GM23338 (cell line): ENCODE data around the gene SFPQ. TPM values are rescaled to one million over a fixed set of nuclear protein-coding genes. Genes with fewer than 3 reads are reported as not detected.
A peak's percentile ranks its signal among the peaks of the same experiment; 100 is the strongest.

Experiments used
- ATAC-seq: fragments of 200-7000 bp; cut with Tn5 transposase; 3 replicates; pipeline ENCODE4 v1.9.1; 2020
- DNase-seq: peaks from one replicate; pipeline ENCODE4 v3.0.0-alpha.2; 2015; ENCODE audit warnings: low spot score
- H2AFZ ChIP-seq: fragments of 200-600 bp; sonication (generic); 2 replicates; pipeline ENCODE4 v1.8.0; 2016; ENCODE audit warnings: antibody characterized with exemption, mild to moderate bottlenecking, moderate library complexity
- H3F3A ChIP-seq: fragments of 200-600 bp; sonication (generic); replicated peaks from 2 replicates; pipeline ENCODE4 v1.8.0; 2017; ENCODE audit warnings: antibody characterized with exemption, mixed run types, low read depth
- H3K27ac ChIP-seq: fragments of 200-600 bp; sonication (generic); 2 replicates; pipeline ENCODE4 v1.6.1; 2016; ENCODE audit warnings: low read depth
- H3K27me3 ChIP-seq: fragments of 200-600 bp; sonication (generic); 2 replicates; pipeline ENCODE4 v1.8.0; 2016; ENCODE audit warnings: mild to moderate bottlenecking, mixed run types, moderate library complexity; ENCODE audit not compliant: insufficient read depth
- H3K36me3 ChIP-seq: fragments of 200-600 bp; sonication (generic); 2 replicates; pipeline ENCODE4 v1.8.0; 2016; ENCODE audit warnings: mild to moderate bottlenecking; ENCODE audit not compliant: insufficient read depth
- H3K4me1 ChIP-seq: fragments of 200-600 bp; sonication (generic); 2 replicates; pipeline ENCODE4 v1.8.0; 2016; ENCODE audit warnings: mild to moderate bottlenecking, moderate library complexity; ENCODE audit not compliant: insufficient read depth
- H3K4me2 ChIP-seq: fragments of 200-600 bp; sonication (generic); 2 replicates; pipeline ENCODE4 v1.7.1; 2017; ENCODE audit warnings: mixed run types
- H3K4me3 ChIP-seq: fragments of 200-600 bp; sonication (generic); 2 replicates; pipeline ENCODE4 v1.6.1; 2016; ENCODE audit warnings: mixed run types
- H3K79me2 ChIP-seq: fragments of 200-600 bp; sonication (generic); replicated peaks from 2 replicates; pipeline ENCODE4 v1.8.0; 2017; ENCODE audit warnings: mild to moderate bottlenecking; ENCODE audit not compliant: insufficient read depth
- H3K9me2 ChIP-seq: fragments of 200-600 bp; sonication (generic); 2 replicates; pipeline ENCODE4 v1.8.0; 2017; ENCODE audit not compliant: insufficient read depth
- H4K20me1 ChIP-seq: fragments of 200-600 bp; sonication (generic); replicated peaks from 2 replicates; pipeline ENCODE4 v1.8.0; 2017; ENCODE audit warnings: mild to moderate bottlenecking; ENCODE audit not compliant: insufficient read depth
- H3K27ac Mint-ChIP-seq: 2 replicates; pipeline ENCODE4 v1.8.0; 2020; ENCODE audit warnings: inconsistent platforms, mild to moderate bottlenecking, moderate library complexity, mixed read lengths
- H3K27me3 Mint-ChIP-seq: 3 replicates; pipeline ENCODE4 v1.8.0; 2022; ENCODE audit warnings: low read depth, mild to moderate bottlenecking, moderate library complexity, mixed read lengths, inconsistent platforms; ENCODE audit not compliant: insufficient read depth, poor library complexity
- H3K36me3 Mint-ChIP-seq: 3 replicates; pipeline ENCODE4 v1.8.0; 2021; ENCODE audit warnings: low read depth, mild to moderate bottlenecking, inconsistent platforms, moderate library complexity, mixed read lengths
- H3K4me1 Mint-ChIP-seq: 3 replicates; pipeline ENCODE4 v1.8.0; 2020; ENCODE audit warnings: mild to moderate bottlenecking, inconsistent platforms, mixed read lengths
- H3K4me3 Mint-ChIP-seq: 3 replicates; pipeline ENCODE4 v1.8.0; 2021; ENCODE audit warnings: moderate library complexity, mild to moderate bottlenecking, inconsistent platforms, mixed read lengths
- H3K9me3 Mint-ChIP-seq: 3 replicates; pipeline ENCODE4 v1.8.0; 2020; ENCODE audit warnings: moderate library complexity, mild to moderate bottlenecking, inconsistent platforms, mixed read lengths
- CREB1 ChIP-seq: fragments of 250-450 bp; sonication (Bioruptor Pico); IDR thresholded peaks from 2 replicates; pipeline ENCODE4 v1.5.0; 2020; ENCODE audit warnings: low read depth, mild to moderate bottlenecking, moderate library complexity
- EZH2 ChIP-seq: fragments of 200-600 bp; sonication (generic); IDR thresholded peaks from one replicate; pipeline ENCODE4 v1.8.0; 2017; ENCODE audit warnings: antibody characterized with exemption, mild to moderate bottlenecking, low read depth; ENCODE audit not compliant: unreplicated experiment
- EZH2phosphoT487 ChIP-seq: fragments of 200-600 bp; sonication (generic); IDR thresholded peaks from one replicate; pipeline ENCODE4 v1.8.1; 2018; ENCODE audit warnings: antibody characterized with exemption; ENCODE audit not compliant: unreplicated experiment
- JUNB ChIP-seq: IDR thresholded peaks from one replicate; pipeline ENCODE4 v1.6.1; 2016; ENCODE audit warnings: antibody characterized with exemption; ENCODE audit not compliant: unreplicated experiment
- NANOG ChIP-seq: IDR thresholded peaks from 2 replicates; pipeline ENCODE4 v1.6.1; 2016; ENCODE audit warnings: antibody characterized with exemption, borderline replicate concordance
- POLR2AphosphoS5 ChIP-seq: IDR thresholded peaks from 2 replicates; pipeline ENCODE4 v1.6.1; 2016; ENCODE audit warnings: antibody characterized with exemption, low read depth
- STAT1 ChIP-seq: IDR thresholded peaks from one replicate; pipeline ENCODE4 v1.6.1; 2016; ENCODE audit warnings: antibody characterized with exemption; ENCODE audit not compliant: unreplicated experiment
- ZNF114 ChIP-seq: fragments of 250-450 bp; sonication (Bioruptor Pico); IDR thresholded peaks from 2 replicates; pipeline ENCODE4 v1.5.0; 2020; ENCODE audit warnings: mild to moderate bottlenecking, moderate library complexity
- ZNF331 ChIP-seq: fragments of 250-450 bp; sonication (Bioruptor Pico); IDR thresholded peaks from 2 replicates; pipeline ENCODE4 v1.5.0; 2020; ENCODE audit warnings: low read depth, mild to moderate bottlenecking, moderate library complexity
- polyA plus RNA-seq: library from polyadenylated mRNA; unstranded; fragments of >200 nt; fragmentation: Nextera tagmentation; extraction: Ambion mirVana; gene quantifications from 2 replicates; pipeline ENCODE4 v1.2.1, GENCODE V29; 2016
- total RNA-seq: library from RNA; depleted of rRNA; stranded (reverse); fragments of >200 nt; shearing (Covaris generic); gene quantifications from 2 replicates; pipeline ENCODE4 v1.2.3, GENCODE V29; 2014
- TF ChIP-seq, protein P1 (sequence below): fragments of 250-450 bp; sonication (Bioruptor Pico); IDR thresholded peaks from 2 replicates; pipeline ENCODE4 v1.5.0; 2020; ENCODE audit warnings: mild to moderate bottlenecking, moderate library complexity
- TF ChIP-seq, protein P2 (sequence below): IDR thresholded peaks from one replicate; pipeline ENCODE4 v1.6.1; 2018; ENCODE audit warnings: antibody characterized with exemption; ENCODE audit not compliant: unreplicated experiment
- TF ChIP-seq, protein P3 (sequence below): IDR thresholded peaks from 2 replicates; pipeline ENCODE4 v1.6.1; 2016; ENCODE audit warnings: antibody characterized with exemption
- TF ChIP-seq, protein P4 (sequence below), 2 experiments: fragments of 200-600 bp in 1 of 2; sonication (generic) in 1 of 2; conservative IDR thresholded peaks; 2 replicates each; pipeline versions ENCODE4 v1.5.1 to v1.6.1; 2016 to 2017; ENCODE audit warnings: antibody characterized with exemption in 2 of 2, low read depth in 2 of 2, mild to moderate bottlenecking in 2 of 2, moderate library complexity in 1 of 2

SFPQ gene
- total and polyA plus RNA-seq, 2 experiments from 2014 or later, result 258 to 352 TPM

DNA sequence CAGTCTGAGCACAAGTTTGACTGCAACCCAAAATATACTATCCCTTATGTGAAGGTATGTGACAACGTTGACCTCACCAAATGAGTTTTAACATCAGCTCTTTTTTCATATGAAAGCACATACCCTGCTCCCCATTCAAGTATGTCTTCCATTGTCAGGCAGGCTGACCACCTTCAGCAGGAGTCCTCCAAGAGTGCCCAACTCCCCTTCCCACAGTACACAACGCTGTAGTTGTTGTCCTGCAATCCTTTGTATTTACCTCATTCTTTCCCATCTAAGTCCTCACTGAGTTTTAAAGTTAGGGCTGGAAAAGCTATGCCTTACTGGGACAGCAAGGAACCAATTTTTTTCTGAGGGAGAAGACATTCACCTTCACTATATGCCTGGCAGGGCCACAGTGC is 14.7 kb downstream of the SFPQ start:
- Histone ChIP-seq H3K27ac (peak overlapping the region; percentile 71), H3K36me3 (peaks cover 77% of the 10 kb centered on the region), H4K20me1 (peaks cover 65% of the 10 kb centered on the region), H3F3A (peaks cover 66% of the 10 kb centered on the region), H3K9me2 (no peaks in the 10 kb centered on the region), H3K4me1 (no peaks in the 10 kb centered on the region), H3K27me3 (no peaks in the 10 kb centered on the region), H2AFZ (no peak overlapping the region), H3K79me2 (peaks cover 49% of the 10 kb centered on the region), H3K4me3 (no peak overlapping the region), H3K4me2 (no peak overlapping the region)
- ATAC-seq (peak; percentile 26), DNase-seq (no peak)
- peaks cover 7% of the 10 kb centered on the region for H3K27me3 Mint-ChIP-seq
- peaks cover 90% of the 10 kb centered on the region for H3K36me3 Mint-ChIP-seq
- TF ChIP-seq, protein P1, sequence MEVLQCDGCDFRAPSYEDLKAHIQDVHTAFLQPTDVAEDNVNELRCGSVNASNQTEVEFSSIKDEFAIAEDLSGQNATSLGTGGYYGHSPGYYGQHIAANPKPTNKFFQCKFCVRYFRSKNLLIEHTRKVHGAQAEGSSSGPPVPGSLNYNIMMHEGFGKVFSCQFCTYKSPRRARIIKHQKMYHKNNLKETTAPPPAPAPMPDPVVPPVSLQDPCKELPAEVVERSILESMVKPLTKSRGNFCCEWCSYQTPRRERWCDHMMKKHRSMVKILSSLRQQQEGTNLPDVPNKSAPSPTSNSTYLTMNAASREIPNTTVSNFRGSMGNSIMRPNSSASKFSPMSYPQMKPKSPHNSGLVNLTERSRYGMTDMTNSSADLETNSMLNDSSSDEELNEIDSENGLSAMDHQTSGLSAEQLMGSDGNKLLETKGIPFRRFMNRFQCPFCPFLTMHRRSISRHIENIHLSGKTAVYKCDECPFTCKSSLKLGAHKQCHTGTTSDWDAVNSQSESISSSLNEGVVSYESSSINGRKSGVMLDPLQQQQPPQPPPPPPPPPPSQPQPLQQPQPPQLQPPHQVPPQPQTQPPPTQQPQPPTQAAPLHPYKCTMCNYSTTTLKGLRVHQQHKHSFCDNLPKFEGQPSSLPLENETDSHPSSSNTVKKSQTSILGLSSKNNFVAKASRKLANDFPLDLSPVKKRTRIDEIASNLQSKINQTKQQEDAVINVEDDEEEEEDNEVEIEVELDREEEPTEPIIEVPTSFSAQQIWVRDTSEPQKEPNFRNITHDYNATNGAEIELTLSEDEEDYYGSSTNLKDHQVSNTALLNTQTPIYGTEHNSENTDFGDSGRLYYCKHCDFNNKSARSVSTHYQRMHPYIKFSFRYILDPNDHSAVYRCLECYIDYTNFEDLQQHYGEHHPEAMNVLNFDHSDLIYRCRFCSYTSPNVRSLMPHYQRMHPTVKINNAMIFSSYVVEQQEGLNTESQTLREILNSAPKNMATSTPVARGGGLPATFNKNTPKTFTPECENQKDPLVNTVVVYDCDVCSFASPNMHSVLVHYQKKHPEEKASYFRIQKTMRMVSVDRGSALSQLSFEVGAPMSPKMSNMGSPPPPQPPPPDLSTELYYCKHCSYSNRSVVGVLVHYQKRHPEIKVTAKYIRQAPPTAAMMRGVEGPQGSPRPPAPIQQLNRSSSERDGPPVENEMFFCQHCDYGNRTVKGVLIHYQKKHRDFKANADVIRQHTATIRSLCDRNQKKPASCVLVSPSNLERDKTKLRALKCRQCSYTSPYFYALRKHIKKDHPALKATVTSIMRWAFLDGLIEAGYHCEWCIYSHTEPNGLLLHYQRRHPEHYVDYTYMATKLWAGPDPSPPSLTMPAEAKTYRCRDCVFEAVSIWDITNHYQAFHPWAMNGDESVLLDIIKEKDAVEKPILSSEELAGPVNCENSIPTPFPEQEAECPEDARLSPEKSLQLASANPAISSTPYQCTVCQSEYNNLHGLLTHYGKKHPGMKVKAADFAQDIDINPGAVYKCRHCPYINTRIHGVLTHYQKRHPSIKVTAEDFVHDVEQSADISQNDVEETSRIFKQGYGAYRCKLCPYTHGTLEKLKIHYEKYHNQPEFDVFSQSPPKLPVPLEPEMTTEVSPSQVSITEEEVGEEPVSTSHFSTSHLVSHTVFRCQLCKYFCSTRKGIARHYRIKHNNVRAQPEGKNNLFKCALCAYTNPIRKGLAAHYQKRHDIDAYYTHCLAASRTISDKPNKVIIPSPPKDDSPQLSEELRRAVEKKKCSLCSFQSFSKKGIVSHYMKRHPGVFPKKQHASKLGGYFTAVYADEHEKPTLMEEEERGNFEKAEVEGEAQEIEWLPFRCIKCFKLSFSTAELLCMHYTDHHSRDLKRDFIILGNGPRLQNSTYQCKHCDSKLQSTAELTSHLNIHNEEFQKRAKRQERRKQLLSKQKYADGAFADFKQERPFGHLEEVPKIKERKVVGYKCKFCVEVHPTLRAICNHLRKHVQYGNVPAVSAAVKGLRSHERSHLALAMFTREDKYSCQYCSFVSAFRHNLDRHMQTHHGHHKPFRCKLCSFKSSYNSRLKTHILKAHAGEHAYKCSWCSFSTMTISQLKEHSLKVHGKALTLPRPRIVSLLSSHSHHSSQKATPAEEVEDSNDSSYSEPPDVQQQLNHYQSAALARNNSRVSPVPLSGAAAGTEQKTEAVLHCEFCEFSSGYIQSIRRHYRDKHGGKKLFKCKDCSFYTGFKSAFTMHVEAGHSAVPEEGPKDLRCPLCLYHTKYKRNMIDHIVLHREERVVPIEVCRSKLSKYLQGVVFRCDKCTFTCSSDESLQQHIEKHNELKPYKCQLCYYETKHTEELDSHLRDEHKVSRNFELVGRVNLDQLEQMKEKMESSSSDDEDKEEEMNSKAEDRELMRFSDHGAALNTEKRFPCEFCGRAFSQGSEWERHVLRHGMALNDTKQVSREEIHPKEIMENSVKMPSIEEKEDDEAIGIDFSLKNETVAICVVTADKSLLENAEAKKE (CRISPR knock-in tag), result no peak
- no peak for TF ChIP-seq CREB1
- TF ChIP-seq EZH2phosphoT487, result no peak
- TF ChIP-seq, protein P2, sequence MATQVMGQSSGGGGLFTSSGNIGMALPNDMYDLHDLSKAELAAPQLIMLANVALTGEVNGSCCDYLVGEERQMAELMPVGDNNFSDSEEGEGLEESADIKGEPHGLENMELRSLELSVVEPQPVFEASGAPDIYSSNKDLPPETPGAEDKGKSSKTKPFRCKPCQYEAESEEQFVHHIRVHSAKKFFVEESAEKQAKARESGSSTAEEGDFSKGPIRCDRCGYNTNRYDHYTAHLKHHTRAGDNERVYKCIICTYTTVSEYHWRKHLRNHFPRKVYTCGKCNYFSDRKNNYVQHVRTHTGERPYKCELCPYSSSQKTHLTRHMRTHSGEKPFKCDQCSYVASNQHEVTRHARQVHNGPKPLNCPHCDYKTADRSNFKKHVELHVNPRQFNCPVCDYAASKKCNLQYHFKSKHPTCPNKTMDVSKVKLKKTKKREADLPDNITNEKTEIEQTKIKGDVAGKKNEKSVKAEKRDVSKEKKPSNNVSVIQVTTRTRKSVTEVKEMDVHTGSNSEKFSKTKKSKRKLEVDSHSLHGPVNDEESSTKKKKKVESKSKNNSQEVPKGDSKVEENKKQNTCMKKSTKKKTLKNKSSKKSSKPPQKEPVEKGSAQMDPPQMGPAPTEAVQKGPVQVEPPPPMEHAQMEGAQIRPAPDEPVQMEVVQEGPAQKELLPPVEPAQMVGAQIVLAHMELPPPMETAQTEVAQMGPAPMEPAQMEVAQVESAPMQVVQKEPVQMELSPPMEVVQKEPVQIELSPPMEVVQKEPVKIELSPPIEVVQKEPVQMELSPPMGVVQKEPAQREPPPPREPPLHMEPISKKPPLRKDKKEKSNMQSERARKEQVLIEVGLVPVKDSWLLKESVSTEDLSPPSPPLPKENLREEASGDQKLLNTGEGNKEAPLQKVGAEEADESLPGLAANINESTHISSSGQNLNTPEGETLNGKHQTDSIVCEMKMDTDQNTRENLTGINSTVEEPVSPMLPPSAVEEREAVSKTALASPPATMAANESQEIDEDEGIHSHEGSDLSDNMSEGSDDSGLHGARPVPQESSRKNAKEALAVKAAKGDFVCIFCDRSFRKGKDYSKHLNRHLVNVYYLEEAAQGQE, result no peak
- no peak for TF ChIP-seq NANOG
- no peak for TF ChIP-seq ZNF114 (CRISPR knock-in tag)
- TF ChIP-seq, protein P3, sequence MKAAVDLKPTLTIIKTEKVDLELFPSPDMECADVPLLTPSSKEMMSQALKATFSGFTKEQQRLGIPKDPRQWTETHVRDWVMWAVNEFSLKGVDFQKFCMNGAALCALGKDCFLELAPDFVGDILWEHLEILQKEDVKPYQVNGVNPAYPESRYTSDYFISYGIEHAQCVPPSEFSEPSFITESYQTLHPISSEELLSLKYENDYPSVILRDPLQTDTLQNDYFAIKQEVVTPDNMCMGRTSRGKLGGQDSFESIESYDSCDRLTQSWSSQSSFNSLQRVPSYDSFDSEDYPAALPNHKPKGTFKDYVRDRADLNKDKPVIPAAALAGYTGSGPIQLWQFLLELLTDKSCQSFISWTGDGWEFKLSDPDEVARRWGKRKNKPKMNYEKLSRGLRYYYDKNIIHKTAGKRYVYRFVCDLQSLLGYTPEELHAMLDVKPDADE, result no peak
- TF ChIP-seq POLR2AphosphoS5, result no peak
- no peak for TF ChIP-seq ZNF331
- no peak for TF ChIP-seq EZH2
- no peak for TF ChIP-seq JUNB
- no peak for TF ChIP-seq STAT1
- TF ChIP-seq, protein P4, sequence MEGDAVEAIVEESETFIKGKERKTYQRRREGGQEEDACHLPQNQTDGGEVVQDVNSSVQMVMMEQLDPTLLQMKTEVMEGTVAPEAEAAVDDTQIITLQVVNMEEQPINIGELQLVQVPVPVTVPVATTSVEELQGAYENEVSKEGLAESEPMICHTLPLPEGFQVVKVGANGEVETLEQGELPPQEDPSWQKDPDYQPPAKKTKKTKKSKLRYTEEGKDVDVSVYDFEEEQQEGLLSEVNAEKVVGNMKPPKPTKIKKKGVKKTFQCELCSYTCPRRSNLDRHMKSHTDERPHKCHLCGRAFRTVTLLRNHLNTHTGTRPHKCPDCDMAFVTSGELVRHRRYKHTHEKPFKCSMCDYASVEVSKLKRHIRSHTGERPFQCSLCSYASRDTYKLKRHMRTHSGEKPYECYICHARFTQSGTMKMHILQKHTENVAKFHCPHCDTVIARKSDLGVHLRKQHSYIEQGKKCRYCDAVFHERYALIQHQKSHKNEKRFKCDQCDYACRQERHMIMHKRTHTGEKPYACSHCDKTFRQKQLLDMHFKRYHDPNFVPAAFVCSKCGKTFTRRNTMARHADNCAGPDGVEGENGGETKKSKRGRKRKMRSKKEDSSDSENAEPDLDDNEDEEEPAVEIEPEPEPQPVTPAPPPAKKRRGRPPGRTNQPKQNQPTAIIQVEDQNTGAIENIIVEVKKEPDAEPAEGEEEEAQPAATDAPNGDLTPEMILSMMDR (conservative IDR thresholded peaks at IDR 0.05; ENCODE audit: low read depth in 2 of 2), result no peak
- peaks cover 14% of the 10 kb centered on the region; the same call in 2 of the 3 replicates for H3K4me1 Mint-ChIP-seq
- H3K27ac Mint-ChIP-seq, result peak overlapping the region; percentile 72; the same call in 1 of the 2 replicates
- H3K4me3 Mint-ChIP-seq, result no peak overlapping the region
- H3K9me3 Mint-ChIP-seq, result no peaks in the 10 kb centered on the region
